ENCODE measurements around the gene DST. TPM values are rescaled to one million over a fixed set of nuclear protein-coding genes. Genes with fewer than 3 reads are reported as not detected.

The DST gene
- total RNA-seq, 1 donor from 2014 or later: 450 TPM

GRCh38 chr6:56424064-56424463 is 218.6 kb downstream of the DST start:
- Histone ChIP-seq H3K9me3 (no peaks in the 10 kb centered on the region), H3K27me3 (no peaks in the 10 kb centered on the region), H3K36me3 (no peaks in the 10 kb centered on the region), H3K4me1 (no peaks in the 10 kb centered on the region), H3K27ac (no peak overlapping the region), H3K4me3 (no peak overlapping the region)
- intact Hi-C loops (cut with DNase I): no loop called here
- no peak for DNase-seq
- TF ChIP-seq CTCF (IDR thresholded peaks at IDR 0.05): no peak
- ATAC-seq: no peak

GRCh38 chr6:56420296-56420695 is 222.4 kb downstream of the DST start:
- DNase-seq: no peak
- ATAC-seq: no peak
- Histone ChIP-seq H3K27me3 (no peaks in the 10 kb centered on the region), H3K4me3 (no peak overlapping the region), H3K27ac (no peak overlapping the region), H3K4me1 (no peaks in the 10 kb centered on the region), H3K9me3 (no peaks in the 10 kb centered on the region), H3K36me3 (no peaks in the 10 kb centered on the region)
- TF ChIP-seq CTCF (IDR thresholded peaks at IDR 0.05): no peak
- intact Hi-C loops (cut with DNase I): no loop called here

- intact Hi-C loops (cut with DNase I): no loop called here
- H3K27me3 ChIP-seq: no peaks in the 10 kb centered on the region
- ATAC-seq (no peak), DNase-seq (no peak)
- H3K27ac ChIP-seq: no peak overlapping the region
- no peak overlapping the region for H3K4me3 ChIP-seq
- TF ChIP-seq CTCF (IDR thresholded peaks at IDR 0.05): no peak
- no peaks in the 10 kb centered on the region for H3K36me3 ChIP-seq
- H3K9me3 ChIP-seq: no peaks in the 10 kb centered on the region
- H3K4me1 ChIP-seq: no peaks in the 10 kb centered on the region
These were observed 223.5 kb downstream of the DST start for GRCh38 chr6:56419191-56419590.

- no peak overlapping the region for H3K4me3 ChIP-seq
- no peak for ATAC-seq
- DNase-seq: no peak
- H3K27ac ChIP-seq: no peak overlapping the region
- no peaks in the 10 kb centered on the region for H3K9me3 ChIP-seq
- TF ChIP-seq CTCF (IDR thresholded peaks at IDR 0.05): no peak
- no peaks in the 10 kb centered on the region for H3K27me3 ChIP-seq
- no peaks in the 10 kb centered on the region for H3K36me3 ChIP-seq
- H3K4me1 ChIP-seq: no peaks in the 10 kb centered on the region
- intact Hi-C loops (cut with DNase I): no loop called here
These were observed 224.9 kb downstream of the DST start for GRCh38 chr6:56417823-56418222.

GRCh38 chr6:56416247-56416646 is 226.4 kb downstream of the DST start:
- H3K4me3 ChIP-seq: no peak overlapping the region
- H3K9me3 ChIP-seq: no peaks in the 10 kb centered on the region
- ATAC-seq (no peak), DNase-seq (no peak)
- no peaks in the 10 kb centered on the region for H3K36me3 ChIP-seq
- H3K27me3 ChIP-seq: no peaks in the 10 kb centered on the region
- H3K4me1 ChIP-seq: no peaks in the 10 kb centered on the region
- intact Hi-C loops (cut with DNase I): no loop called here
- TF ChIP-seq CTCF (IDR thresholded peaks at IDR 0.05): no peak
- H3K27ac ChIP-seq: no peak overlapping the region

GRCh38 chr6:56408976-56409375 is 233.7 kb downstream of the DST start:
- ATAC-seq: no peak
- intact Hi-C loops (cut with DNase I): no loop called here
- Histone ChIP-seq H3K4me3 (no peak overlapping the region), H3K27ac (no peak overlapping the region), H3K36me3 (no peaks in the 10 kb centered on the region), H3K27me3 (no peaks in the 10 kb centered on the region), H3K9me3 (no peaks in the 10 kb centered on the region), H3K4me1 (no peaks in the 10 kb centered on the region)
- no peak for DNase-seq
- no peak for TF ChIP-seq CTCF (IDR thresholded peaks at IDR 0.05)
